Activated CD4-positive, alpha-beta memory T cell treated with anti-CD3 and anti-CD28 coated beads, Interleukin-2, amount 10 ng/mL, durations not matched to agents 7 days and 5 days (primary cell): ENCODE measurements around the gene KCNQ5. TPM values are rescaled to one million over a fixed set of nuclear protein-coding genes. Genes with fewer than 3 reads are reported as not detected.

ENCODE experiments used
- CTCF ChIA-PET: fragments of 350-600 bp; sonication (Branson Sonifier 250); formaldehyde crosslinking; loops from one replicate; lab custom pipeline; 2021; ENCODE audit warnings: antibody characterized with exemption, inconsistent platforms; lab: Charles Lee
- POLR2A ChIA-PET: fragments of 350-600 bp; sonication (Branson Sonifier 250); formaldehyde crosslinking; loops from one replicate; lab custom pipeline; 2021; ENCODE audit warnings: antibody characterized with exemption; lab: Charles Lee
- DNase-seq: peaks from one replicate; pipeline ENCODE4 v3.0.0-alpha.2; 2020
- H3K27ac Mint-ChIP-seq: one replicate; pipeline ENCODE4 v1.8.0; 2021; ENCODE audit warnings: mild to moderate bottlenecking, mixed read lengths
- H3K27me3 Mint-ChIP-seq: one replicate; pipeline ENCODE4 v1.8.0; 2021; ENCODE audit warnings: mixed read lengths
- H3K36me3 Mint-ChIP-seq: one replicate; pipeline ENCODE4 v1.8.0; 2021; ENCODE audit warnings: low read depth, mixed read lengths
- H3K4me1 Mint-ChIP-seq: one replicate; pipeline ENCODE4 v1.8.0; 2021; ENCODE audit warnings: mixed read lengths
- H3K4me3 Mint-ChIP-seq: one replicate; pipeline ENCODE4 v1.8.0; 2021; ENCODE audit warnings: mild to moderate bottlenecking, mixed read lengths
- H3K9me3 Mint-ChIP-seq: one replicate; pipeline ENCODE4 v1.8.0; 2021; ENCODE audit warnings: mixed read lengths
- total RNA-seq, 2 experiments: library from RNA; stranded (reverse); gene quantifications; one replicate each; pipeline ENCODE4 v1.2.3, GENCODE V29; 2021

Gene KCNQ5
- total RNA-seq, 2 experiments from 2014 or later: 4.3 to 4.7 TPM

- POLR2A ChIA-PET: no interaction called here
- peaks cover 2% of the 10 kb centered on the region for H3K9me3 Mint-ChIP-seq
- H3K4me1 Mint-ChIP-seq: peaks cover 31% of the 10 kb centered on the region
- no peaks in the 10 kb centered on the region for H3K27me3 Mint-ChIP-seq
- no peak overlapping the region for H3K27ac Mint-ChIP-seq
- no peak for DNase-seq
- no peak overlapping the region for H3K4me3 Mint-ChIP-seq
- CTCF ChIA-PET: no interaction called here
- H3K36me3 Mint-ChIP-seq: peaks cover 8% of the 10 kb centered on the region
These were observed 118.3 kb downstream of the KCNQ5 start for GRCh38 chr6:72740135-72740534.

- POLR2A ChIA-PET: no interaction called here
- Mint-ChIP-seq H3K36me3 (peaks cover 6% of the 10 kb centered on the region), H3K27me3 (no peaks in the 10 kb centered on the region), H3K27ac (no peak overlapping the region), H3K9me3 (no peaks in the 10 kb centered on the region), H3K4me3 (no peak overlapping the region), H3K4me1 (peaks cover 31% of the 10 kb centered on the region)
- DNase-seq: no peak
- CTCF ChIA-PET: no interaction called here
These were observed 119.2 kb downstream of the KCNQ5 start for GRCh38 chr6:72741083-72741482.

GRCh38 chr6:72742001-72742673 lies 120.3 kb downstream of the KCNQ5 start:
- H3K4me3 Mint-ChIP-seq: no peak overlapping the region
- H3K36me3 Mint-ChIP-seq: peaks cover 5% of the 10 kb centered on the region
- H3K4me1 Mint-ChIP-seq: peaks cover 36% of the 10 kb centered on the region
- H3K9me3 Mint-ChIP-seq: no peaks in the 10 kb centered on the region
- H3K27ac Mint-ChIP-seq: no peak overlapping the region
- no peak for DNase-seq
- CTCF ChIA-PET: no interaction called here
- POLR2A ChIA-PET: no interaction called here
- H3K27me3 Mint-ChIP-seq: peaks cover 2% of the 10 kb centered on the region

- peaks cover 2% of the 10 kb centered on the region for H3K27me3 Mint-ChIP-seq
- no peak overlapping the region for H3K27ac Mint-ChIP-seq
- no peaks in the 10 kb centered on the region for H3K9me3 Mint-ChIP-seq
- ChIA-PET CTCF (no interaction called here), POLR2A (no interaction called here)
- DNase-seq: no peak
- no peaks in the 10 kb centered on the region for H3K36me3 Mint-ChIP-seq
- H3K4me1 Mint-ChIP-seq: peaks cover 11% of the 10 kb centered on the region
- no peak overlapping the region for H3K4me3 Mint-ChIP-seq
These were observed 124.4 kb downstream of the KCNQ5 start for GRCh38 chr6:72746276-72746675.

GRCh38 chr6:72748759-72749158 lies 126.9 kb downstream of the KCNQ5 start:
- H3K27ac Mint-ChIP-seq: no peak overlapping the region
- ChIA-PET POLR2A (no interaction called here), CTCF (no interaction called here)
- no peak for DNase-seq
- H3K9me3 Mint-ChIP-seq: no peaks in the 10 kb centered on the region
- no peaks in the 10 kb centered on the region for H3K36me3 Mint-ChIP-seq
- no peak overlapping the region for H3K4me3 Mint-ChIP-seq
- H3K27me3 Mint-ChIP-seq: peaks cover 2% of the 10 kb centered on the region
- peaks cover 7% of the 10 kb centered on the region for H3K4me1 Mint-ChIP-seq

GRCh38 chr6:72755752-72756151 lies 133.9 kb downstream of the KCNQ5 start:
- Mint-ChIP-seq H3K4me1 (no peaks in the 10 kb centered on the region), H3K36me3 (no peaks in the 10 kb centered on the region), H3K4me3 (no peak overlapping the region), H3K27me3 (no peaks in the 10 kb centered on the region), H3K27ac (no peak overlapping the region), H3K9me3 (no peaks in the 10 kb centered on the region)
- CTCF ChIA-PET: no interaction called here
- POLR2A ChIA-PET: no interaction called here
- DNase-seq: no peak

- ChIA-PET CTCF (no interaction called here), POLR2A (no interaction called here)
- no peak overlapping the region for H3K4me3 Mint-ChIP-seq
- no peaks in the 10 kb centered on the region for H3K36me3 Mint-ChIP-seq
- no peaks in the 10 kb centered on the region for H3K9me3 Mint-ChIP-seq
- no peak overlapping the region for H3K27ac Mint-ChIP-seq
- H3K27me3 Mint-ChIP-seq: no peaks in the 10 kb centered on the region
- H3K4me1 Mint-ChIP-seq: no peaks in the 10 kb centered on the region
- no peak for DNase-seq
These were observed 135.2 kb downstream of the KCNQ5 start for GRCh38 chr6:72757048-72757447.

- Mint-ChIP-seq H3K4me1 (no peaks in the 10 kb centered on the region), H3K4me3 (no peak overlapping the region), H3K27ac (no peak overlapping the region), H3K27me3 (no peaks in the 10 kb centered on the region), H3K9me3 (no peaks in the 10 kb centered on the region), H3K36me3 (no peaks in the 10 kb centered on the region)
- DNase-seq: no peak
- CTCF ChIA-PET: no interaction called here
- POLR2A ChIA-PET: no interaction called here
These were observed 136.1 kb downstream of the KCNQ5 start for GRCh38 chr6:72757926-72758325.

GRCh38 chr6:72758901-72759300 lies 137.0 kb downstream of the KCNQ5 start:
- Mint-ChIP-seq H3K36me3 (no peaks in the 10 kb centered on the region), H3K4me3 (no peak overlapping the region), H3K4me1 (no peaks in the 10 kb centered on the region), H3K9me3 (no peaks in the 10 kb centered on the region), H3K27ac (no peak overlapping the region), H3K27me3 (no peaks in the 10 kb centered on the region)
- POLR2A ChIA-PET: no interaction called here
- CTCF ChIA-PET: no interaction called here
- no peak for DNase-seq

- DNase-seq: no peak
- H3K4me3 Mint-ChIP-seq: no peak overlapping the region
- no peaks in the 10 kb centered on the region for H3K36me3 Mint-ChIP-seq
- no peaks in the 10 kb centered on the region for H3K4me1 Mint-ChIP-seq
- no peak overlapping the region for H3K27ac Mint-ChIP-seq
- H3K9me3 Mint-ChIP-seq: no peaks in the 10 kb centered on the region
- CTCF ChIA-PET: no interaction called here
- POLR2A ChIA-PET: no interaction called here
- no peaks in the 10 kb centered on the region for H3K27me3 Mint-ChIP-seq
These were observed 138.4 kb downstream of the KCNQ5 start for GRCh38 chr6:72760114-72760793.

GRCh38 chr6:72761761-72762160 lies 139.9 kb downstream of the KCNQ5 start:
- ChIA-PET POLR2A (no interaction called here), CTCF (no interaction called here)
- Mint-ChIP-seq H3K4me1 (no peaks in the 10 kb centered on the region), H3K4me3 (no peak overlapping the region), H3K9me3 (no peaks in the 10 kb centered on the region), H3K27ac (no peak overlapping the region), H3K27me3 (no peaks in the 10 kb centered on the region), H3K36me3 (no peaks in the 10 kb centered on the region)
- DNase-seq: no peak

GRCh38 chr6:72769459-72770125 lies 147.7 kb downstream of the KCNQ5 start:
- Mint-ChIP-seq H3K4me3 (no peak overlapping the region), H3K27me3 (no peaks in the 10 kb centered on the region), H3K36me3 (no peaks in the 10 kb centered on the region), H3K9me3 (no peaks in the 10 kb centered on the region), H3K4me1 (no peaks in the 10 kb centered on the region), H3K27ac (no peak overlapping the region)
- no peak for DNase-seq
- ChIA-PET POLR2A (no interaction called here), CTCF (interaction anchor here (0.6 kb wide), 1 partner anchor 121 kb away, joined by 3 read pairs; no protein-coding TSS in a partner anchor)

- CTCF ChIA-PET: no interaction called here
These were observed 149.1 kb downstream of the KCNQ5 start for GRCh38 chr6:72770959-72771358.

More at GRCh38 chr6:72770959-72771358, 149.1 kb downstream of the KCNQ5 start:
- no peaks in the 10 kb centered on the region for H3K9me3 Mint-ChIP-seq
- no peak overlapping the region for H3K4me3 Mint-ChIP-seq
- no peak for DNase-seq
- no peaks in the 10 kb centered on the region for H3K4me1 Mint-ChIP-seq
- H3K36me3 Mint-ChIP-seq: no peaks in the 10 kb centered on the region
- H3K27me3 Mint-ChIP-seq: no peaks in the 10 kb centered on the region
- POLR2A ChIA-PET: no interaction called here
- H3K27ac Mint-ChIP-seq: no peak overlapping the region
